MCF 10A (cell line): ENCODE measurements around the gene CORT. TPM values are rescaled to one million over a fixed set of nuclear protein-coding genes. Genes with fewer than 3 reads are reported as not detected.

Source experiments
- BruUV-seq: library from RNA; stranded (reverse); fragments of 400-500 nt; replicated peaks from 2 replicates; lab custom pipeline; 2021; lab: Mats Ljungman, UMichigan
- CTCF ChIA-PET: fragments of 300-600 bp; sonication (Branson Sonifier 250); formaldehyde crosslinking; extraction: SDS; loops from one replicate; lab custom pipeline; 2021; ENCODE audit warnings: antibody characterized with exemption, inconsistent platforms; lab: Yijun Ruan, JAX
- POLR2A ChIA-PET: fragments of 300-600, 350-650 bp; sonication (Branson Sonifier 250); formaldehyde crosslinking; extraction: SDS; loops from one replicate; lab custom pipeline; 2020; ENCODE audit warnings: antibody characterized with exemption, inconsistent platforms; lab: Yijun Ruan, JAX
- DNase-seq: peaks from one replicate; pipeline ENCODE4 v3.0.0-alpha.2; 2018; ENCODE audit not compliant: unreplicated experiment
- H3K27ac Mint-ChIP-seq: one replicate; pipeline ENCODE4 v1.8.0; 2022; ENCODE audit warnings: mild to moderate bottlenecking, low read depth, mixed read lengths; ENCODE audit not compliant: unreplicated experiment
- H3K27me3 Mint-ChIP-seq: one replicate; pipeline ENCODE4 v1.8.0; 2022; ENCODE audit warnings: mixed read lengths; ENCODE audit not compliant: insufficient read depth, unreplicated experiment
- H3K36me3 Mint-ChIP-seq: one replicate; pipeline ENCODE4 v1.8.0; 2022; ENCODE audit warnings: mild to moderate bottlenecking, moderate library complexity, mixed read lengths; ENCODE audit not compliant: insufficient read depth, unreplicated experiment
- H3K4me1 Mint-ChIP-seq: one replicate; pipeline ENCODE4 v1.8.0; 2022; ENCODE audit warnings: mixed read lengths; ENCODE audit not compliant: insufficient read depth, unreplicated experiment
- H3K4me3 Mint-ChIP-seq: one replicate; pipeline ENCODE4 v1.8.0; 2022; ENCODE audit warnings: mild to moderate bottlenecking, moderate library complexity, mixed read lengths; ENCODE audit not compliant: unreplicated experiment
- H3K9me3 Mint-ChIP-seq: one replicate; pipeline ENCODE4 v1.8.0; 2022; ENCODE audit warnings: mixed read lengths; ENCODE audit not compliant: unreplicated experiment
- CTCF ChIP-seq: fragments of 200-600 bp; IDR thresholded peaks from one replicate; pipeline ENCODE4 v1.8.0; 2022; ENCODE audit warnings: antibody characterized with exemption, mild to moderate bottlenecking; ENCODE audit not compliant: unreplicated experiment
- intact Hi-C: fragments of 100-400 bp; cut with micrococcal nuclease; formaldehyde crosslinking; loops from 2 replicates; pipeline ENCODE4 v1.14.1; 2022
- total RNA-seq: library from RNA; stranded (reverse); gene quantifications from 2 replicates; pipeline ENCODE4 v1.2.3, GENCODE V29; 2022

Gene CORT
- total RNA-seq, 1 experiment from 2014 or later = not detected

DNA sequence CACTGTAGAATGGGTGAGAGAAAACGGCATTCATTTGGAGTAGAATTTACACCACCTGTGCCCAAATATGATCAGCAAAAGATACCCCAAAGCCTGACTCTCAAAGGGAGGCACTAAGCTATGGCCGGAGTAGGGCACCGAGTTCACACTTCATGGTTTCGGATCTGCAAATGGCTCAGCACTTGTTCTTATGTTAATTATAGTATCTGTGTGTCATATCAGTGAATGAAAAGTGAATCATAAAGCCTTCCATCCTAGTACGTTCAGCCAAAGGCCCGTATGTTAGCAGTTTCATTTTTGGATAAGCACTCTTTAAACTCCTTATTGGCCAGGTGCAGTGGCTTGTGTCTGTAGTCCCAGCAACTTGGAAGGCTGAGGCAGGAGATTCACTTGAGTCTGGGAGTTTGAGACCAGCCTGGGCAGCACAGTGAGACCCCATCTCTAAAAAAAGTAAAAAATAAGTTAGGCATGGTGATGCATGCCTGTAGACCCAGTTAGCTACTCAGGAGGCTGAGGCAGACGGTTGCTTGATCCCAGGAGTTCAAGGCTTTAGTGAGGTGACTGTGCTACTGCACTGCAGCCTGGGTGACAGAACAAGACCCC, 4.9 kb upstream of the CORT start:
- H3K4me3 Mint-ChIP-seq = no peak overlapping the region
- CTCF ChIA-PET = no interaction called here
- H3K27me3 Mint-ChIP-seq = no peaks in the 10 kb centered on the region

GRCh38 chr1:10446790-10447422, 2.9 kb upstream of the CORT start:
- H3K27me3 Mint-ChIP-seq = no peaks in the 10 kb centered on the region

More for the DNA sequence above, 4.9 kb upstream of the CORT start:
- intact Hi-C loops = no loop called here
- BruUV-seq = no TSS peak
- POLR2A ChIA-PET = interaction anchor here (0.7 kb wide), 1 partner anchor 44 kb away, joined by 3 read pairs; no protein-coding TSS in a partner anchor
- no peak for DNase-seq
- H3K4me1 Mint-ChIP-seq = no peaks in the 10 kb centered on the region
- H3K27ac Mint-ChIP-seq = no peak overlapping the region
- no peak for TF ChIP-seq CTCF
- H3K36me3 Mint-ChIP-seq = peaks cover 28% of the 10 kb centered on the region
- no peaks in the 10 kb centered on the region for H3K9me3 Mint-ChIP-seq

GRCh38 chr1:10450156-10450814, 454 bp downstream of the CORT start:
- no peak for DNase-seq
- no peak for TF ChIP-seq CTCF
- no peak overlapping the region for H3K27ac Mint-ChIP-seq
- no TSS peak for BruUV-seq
- H3K9me3 Mint-ChIP-seq = no peaks in the 10 kb centered on the region
- CTCF ChIA-PET = interaction anchor here (0.5 to 1.1 kb wide), 2 partner anchors 22 to 949 kb away, joined by 3 to 6 read pairs; no protein-coding TSS in a partner anchor
- intact Hi-C loops = no loop called here
- H3K27me3 Mint-ChIP-seq = no peaks in the 10 kb centered on the region
- POLR2A ChIA-PET = interaction anchor here (0.6 to 2.7 kb wide), 3 partner anchors 20 to 1532 kb away, joined by 3 to 8 read pairs (median 5); partner anchors contain the start of gene CENPS
- H3K4me3 Mint-ChIP-seq = no peak overlapping the region
- peaks cover 8% of the 10 kb centered on the region for H3K36me3 Mint-ChIP-seq
- H3K4me1 Mint-ChIP-seq = no peaks in the 10 kb centered on the region

More at GRCh38 chr1:10446790-10447422, 2.9 kb upstream of the CORT start:
- POLR2A ChIA-PET = interaction anchor here (1.0 kb wide), 2 partner anchors 8 to 9 kb away, joined by 3 to 8 read pairs; no protein-coding TSS in a partner anchor
- Mint-ChIP-seq H3K9me3 (no peaks in the 10 kb centered on the region), H3K4me3 (no peak overlapping the region), H3K27ac (no peak overlapping the region), H3K4me1 (no peaks in the 10 kb centered on the region), H3K36me3 (peaks cover 20% of the 10 kb centered on the region)
- no peak for DNase-seq
- CTCF ChIA-PET = interaction anchor here (0.6 to 1.0 kb wide), 3 partner anchors 17 to 39 kb away, joined by 3 to 4 read pairs (median 3); no protein-coding TSS in a partner anchor
- intact Hi-C loops = no loop called here
- no TSS peak for BruUV-seq
- TF ChIP-seq CTCF = no peak

- Mint-ChIP-seq H3K4me1 (no peaks in the 10 kb centered on the region), H3K9me3 (no peaks in the 10 kb centered on the region), H3K27ac (no peak overlapping the region), H3K36me3 (peaks cover 4% of the 10 kb centered on the region), H3K4me3 (no peak overlapping the region), H3K27me3 (no peaks in the 10 kb centered on the region)
- ChIA-PET CTCF (interaction anchor here (0.5 kb wide), 1 partner anchor 948 kb away, joined by 3 read pairs; no protein-coding TSS in a partner anchor), POLR2A (interaction anchor here (0.6 to 2.7 kb wide), 2 partner anchors 45 to 1531 kb away, joined by 3 to 8 read pairs; no protein-coding TSS in a partner anchor)
- intact Hi-C loops = no loop called here
- DNase-seq = no peak
- TF ChIP-seq CTCF = no peak
- no TSS peak for BruUV-seq
Measured at GRCh38 chr1:10450836-10451235, 1.0 kb downstream of the CORT start.
